IPS DF 4.7 (cell line): Measurements from ENCODE around the gene TSHZ2.
"Not testable (repeated sequence)": the region's sequence is repeated elsewhere in the genome, so short reads cannot be mapped to it uniquely, and the experiment has no call there.

Source experiments
- DNase-seq: peaks from one replicate; pipeline ENCODE4 v3.0.0-alpha.2; 2013; ENCODE audit warnings: low spot score; ENCODE audit errors: extremely low read depth

The TSHZ2 gene

GRCh38 chr20:52963131-52963530 is 9.0 kb upstream of the TSHZ2 start:
- DNase-seq, result no peak

- DNase-seq, result no peak
These were observed 8.0 kb upstream of the TSHZ2 start for GRCh38 chr20:52964131-52964530.

- DNase-seq, result no peak
These were observed 6.8 kb upstream of the TSHZ2 start for GRCh38 chr20:52965380-52965779.

- no peak for DNase-seq
These were observed 6.3 kb upstream of the TSHZ2 start for GRCh38 chr20:52965819-52966218.

- not testable (repeated sequence) for DNase-seq
These were observed 5.6 kb upstream of the TSHZ2 start for GRCh38 chr20:52966543-52966942.

- no peak for DNase-seq
These were observed 514 bp upstream of the TSHZ2 start for GRCh38 chr20:52971498-52972189.

GRCh38 chr20:52972965-52973819 is 1.0 kb downstream of the TSHZ2 start:
- DNase-seq, result no peak

- no peak for DNase-seq
These were observed 2.0 kb downstream of the TSHZ2 start for GRCh38 chr20:52974179-52974594.

GRCh38 chr20:52975029-52975732 is 3.0 kb downstream of the TSHZ2 start:
- no peak for DNase-seq

GRCh38 chr20:52975803-52976531 is 3.8 kb downstream of the TSHZ2 start:
- DNase-seq, result no peak

GRCh38 chr20:52978851-52979250 is 6.7 kb downstream of the TSHZ2 start:
- no peak for DNase-seq

- DNase-seq, result no peak
These were observed 8.9 kb downstream of the TSHZ2 start for GRCh38 chr20:52981051-52981450.

- no peak for DNase-seq
These were observed 11.7 kb downstream of the TSHZ2 start for GRCh38 chr20:52983726-52984450.

- no peak for DNase-seq
These were observed 12.3 kb downstream of the TSHZ2 start for GRCh38 chr20:52984451-52984810.

- DNase-seq, result no peak
These were observed 13.5 kb downstream of the TSHZ2 start for GRCh38 chr20:52985687-52986086.

- DNase-seq, result no peak
These were observed 15.1 kb downstream of the TSHZ2 start for GRCh38 chr20:52987295-52987694.

GRCh38 chr20:52991830-52992229 is 19.7 kb downstream of the TSHZ2 start:
- DNase-seq, result no peak

GRCh38 chr20:52992632-52993031 is 20.5 kb downstream of the TSHZ2 start:
- DNase-seq, result no peak

GRCh38 chr20:52993076-52993475 is 20.9 kb downstream of the TSHZ2 start:
- no peak for DNase-seq

GRCh38 chr20:52994184-52994970 is 22.2 kb downstream of the TSHZ2 start:
- no peak for DNase-seq
